Neuronal stem cell (in vitro differentiated cells): ENCODE results near the gene METTL6.

Experiments
- DNase-seq: peaks from one replicate; pipeline ENCODE4 v3.0.0-alpha.2; 2013; ENCODE audit warnings: low spot score
- H2AFZ ChIP-seq: one replicate; pipeline ENCODE4 v1.6.1; 2013; ENCODE audit warnings: mild to moderate bottlenecking, low read length, inconsistent platforms
- H2AK5ac ChIP-seq: 2 replicates; pipeline ENCODE4 v1.6.1; 2013; ENCODE audit warnings: low read depth, mild to moderate bottlenecking, inconsistent platforms, low read length, moderate library complexity, mixed read lengths
- H2BK120ac ChIP-seq: 2 replicates; pipeline ENCODE4 v1.6.1; 2013; ENCODE audit warnings: low read depth, mild to moderate bottlenecking, inconsistent platforms, low read length, moderate library complexity, mixed read lengths
- H2BK12ac ChIP-seq: one replicate; pipeline ENCODE4 v1.6.1; 2013; ENCODE audit warnings: low read length, inconsistent platforms
- H2BK15ac ChIP-seq: 2 replicates; pipeline ENCODE4 v1.6.1; 2013; ENCODE audit warnings: mild to moderate bottlenecking, low read length, inconsistent platforms, mixed read lengths
- H2BK5ac ChIP-seq: one replicate; pipeline ENCODE4 v1.6.1; 2013; ENCODE audit warnings: inconsistent platforms, mild to moderate bottlenecking, low read length, moderate library complexity
- H3K14ac ChIP-seq: one replicate; pipeline ENCODE4 v1.6.1; 2013; ENCODE audit warnings: low read length, inconsistent platforms
- H3K18ac ChIP-seq: 2 replicates; pipeline ENCODE4 v1.6.1; 2013; ENCODE audit warnings: low read length, inconsistent platforms
- H3K23ac ChIP-seq: 2 replicates; pipeline ENCODE4 v1.6.1; 2013; ENCODE audit warnings: low read depth, mild to moderate bottlenecking, mixed read lengths, low read length, inconsistent platforms; ENCODE audit not compliant: poor library complexity
- H3K27ac ChIP-seq: replicated peaks from 3 replicates; pipeline ENCODE4 v1.5.1; 2013; ENCODE audit warnings: low read length, inconsistent platforms
- H3K27me3 ChIP-seq, 3 experiments: 2 replicates each; pipeline ENCODE4 v1.6.1; 2013; ENCODE audit warnings: low read length in 3 of 3, mild to moderate bottlenecking in 2 of 3, inconsistent platforms in 1 of 3, low read depth in 1 of 3, mixed read lengths in 1 of 3, moderate library complexity in 1 of 3; ENCODE audit not compliant: control insufficient read depth in 3 of 3, insufficient read depth in 3 of 3
- H3K36me3 ChIP-seq, 2 donors: replicated peaks in 1 of 2; 2 replicates each; pipeline ENCODE4 v1.6.1; 2013; ENCODE audit warnings: low read length in 2 of 2; ENCODE audit not compliant: control insufficient read depth in 2 of 2, insufficient read depth in 2 of 2
- H3K4ac ChIP-seq: 2 replicates; pipeline ENCODE4 v1.6.1; 2013; ENCODE audit warnings: inconsistent platforms, mild to moderate bottlenecking, low read length, moderate library complexity
- H3K4me1 ChIP-seq, 2 donors: 1 replicate in 1 of 2; 2 replicates in 1 of 2; pipeline ENCODE4 v1.6.1; 2013; ENCODE audit warnings: low read length in 2 of 2, low read depth in 1 of 2; ENCODE audit not compliant: control insufficient read depth in 2 of 2, insufficient read depth in 1 of 2
- H3K4me2 ChIP-seq: one replicate; pipeline ENCODE4 v1.6.1; 2013; ENCODE audit warnings: mild to moderate bottlenecking, low read length, inconsistent platforms; ENCODE audit not compliant: insufficient read depth, poor library complexity, severe bottlenecking
- H3K4me3 ChIP-seq, 2 donors: 2 replicates each; pipeline ENCODE4 v1.5.1; 2013; ENCODE audit warnings: low read length in 2 of 2, mild to moderate bottlenecking in 2 of 2, inconsistent platforms in 1 of 2, moderate library complexity in 1 of 2
- H3K79me1 ChIP-seq: one replicate; pipeline ENCODE4 v1.6.1; 2013; ENCODE audit warnings: low read depth, mild to moderate bottlenecking, inconsistent platforms, low read length, moderate library complexity
- H3K9ac ChIP-seq: one replicate; pipeline ENCODE4 v1.6.1; 2013; ENCODE audit warnings: mild to moderate bottlenecking, low read depth, low read length, inconsistent platforms; ENCODE audit not compliant: poor library complexity
- H3K9me3 ChIP-seq, 2 donors: replicated peaks in 1 of 2; 2 replicates each; pipeline versions ENCODE3 to v1.6.1; 2013; ENCODE audit warnings: low read length in 2 of 2, mild to moderate bottlenecking in 2 of 2, inconsistent platforms in 1 of 2, low read depth in 1 of 2, mixed read lengths in 1 of 2, moderate library complexity in 1 of 2; ENCODE audit not compliant: control insufficient read depth in 2 of 2, insufficient read depth in 1 of 2
- H4K8ac ChIP-seq: one replicate; pipeline ENCODE4 v1.6.1; 2013; ENCODE audit warnings: low read depth, mild to moderate bottlenecking, inconsistent platforms, low read length, moderate library complexity
- H4K91ac ChIP-seq: one replicate; pipeline ENCODE4 v1.6.1; 2013; ENCODE audit warnings: low read length, low read depth, mild to moderate bottlenecking, inconsistent platforms; ENCODE audit not compliant: poor library complexity
- WGBS, 2 donors: extraction: QIAGEN DNeasy Blood & Tissue Kit; methylation state at CpG; one replicate each; pipeline ENCODE4 v1.1.7; 2013; ENCODE audit warnings: missing lambda C conversion rate in 2 of 2, mixed read lengths in 1 of 2; ENCODE audit not compliant: insufficient read length in 2 of 2, insufficient replicate concordance in 1 of 2; ENCODE audit errors: extremely low coverage in 2 of 2; 5-methylcytosine and 5-hydroxymethylcytosine counted together

Gene METTL6

GRCh38 chr3:15404767-15405166 lies 22.6 kb downstream of the METTL6 start:
- Histone ChIP-seq H3K79me1 (no peaks in the 10 kb centered on the region), H3K36me3 (peaks cover 0 to 22% of the 10 kb centered on the region in 2 donors), H3K9me3 (no peaks in the 10 kb centered on the region), H2BK15ac (no peak overlapping the region), H3K27me3 (no peaks in the 10 kb centered on the region), H3K18ac (no peak overlapping the region), H3K4me2 (no peak overlapping the region), H3K4me3 (no peak overlapping the region), H2BK120ac (no peak overlapping the region), H2BK5ac (no peak overlapping the region), H2BK12ac (no peak overlapping the region), H2AFZ (no peak overlapping the region), H3K27ac (no peak overlapping the region), H3K4ac (no peak overlapping the region), H3K14ac (no peak overlapping the region), H2AK5ac (no peak overlapping the region), H3K23ac (no peak overlapping the region), H3K9ac (no peak overlapping the region), H4K8ac (no peak overlapping the region), H4K91ac (no peak overlapping the region), H3K4me1 (no peaks in the 10 kb centered on the region)
- no peak for DNase-seq
- no CpG with 5 or more reads among the region's 1 CpG for WGBS, 2 donors

GRCh38 chr3:15403965-15404364 lies 23.4 kb downstream of the METTL6 start:
- no peak overlapping the region for H2BK15ac ChIP-seq
- H3K4me3 ChIP-seq, result no peak overlapping the region
- H3K27ac ChIP-seq, result no peak overlapping the region
- WGBS, 2 donors, result no CpG with 5 or more reads among the region's 3 CpGs
- no peak overlapping the region for H2AK5ac ChIP-seq
- H3K23ac ChIP-seq, result no peak overlapping the region
- DNase-seq, result no peak
- H2BK5ac ChIP-seq, result no peak overlapping the region
- no peak overlapping the region for H2AFZ ChIP-seq
- H3K79me1 ChIP-seq, result no peaks in the 10 kb centered on the region
- no peak overlapping the region for H3K18ac ChIP-seq
- no peak overlapping the region for H3K4ac ChIP-seq
- H2BK12ac ChIP-seq, result no peak overlapping the region
- peaks cover 0 to 14% of the 10 kb centered on the region in 2 donors for H3K36me3 ChIP-seq
- no peaks in the 10 kb centered on the region for H3K9me3 ChIP-seq
- H2BK120ac ChIP-seq, result no peak overlapping the region
- H3K4me2 ChIP-seq, result no peak overlapping the region
- no peaks in the 10 kb centered on the region for H3K27me3 ChIP-seq
- H3K14ac ChIP-seq, result no peak overlapping the region
- no peak overlapping the region for H4K91ac ChIP-seq
- H3K9ac ChIP-seq, result no peak overlapping the region
- no peak overlapping the region for H4K8ac ChIP-seq
- H3K4me1 ChIP-seq, result no peaks in the 10 kb centered on the region

GRCh38 chr3:15403495-15403894 lies 23.8 kb downstream of the METTL6 start:
- no peak overlapping the region for H4K8ac ChIP-seq
- H3K79me1 ChIP-seq, result no peaks in the 10 kb centered on the region
- no peak overlapping the region for H3K27ac ChIP-seq
- H2BK15ac ChIP-seq, result no peak overlapping the region
- H2BK12ac ChIP-seq, result no peak overlapping the region
- no peaks in the 10 kb centered on the region for H3K4me1 ChIP-seq
- no peak overlapping the region for H2BK5ac ChIP-seq
- H4K91ac ChIP-seq, result no peak overlapping the region
- no peak overlapping the region for H2BK120ac ChIP-seq
- H3K18ac ChIP-seq, result no peak overlapping the region
- peaks cover 0 to 10% of the 10 kb centered on the region in 2 donors for H3K36me3 ChIP-seq
- no peak overlapping the region for H2AK5ac ChIP-seq
- H3K9ac ChIP-seq, result no peak overlapping the region
- H3K14ac ChIP-seq, result no peak overlapping the region
- H3K4ac ChIP-seq, result no peak overlapping the region
- DNase-seq, result no peak
- H3K23ac ChIP-seq, result no peak overlapping the region
- no peak overlapping the region for H3K4me3 ChIP-seq
- no peaks in the 10 kb centered on the region for H3K9me3 ChIP-seq
- no peak overlapping the region for H2AFZ ChIP-seq
- no peaks in the 10 kb centered on the region for H3K27me3 ChIP-seq
- no peak overlapping the region for H3K4me2 ChIP-seq
- no CpG with 5 or more reads among the region's 3 CpGs for WGBS, 2 donors

- Histone ChIP-seq H3K14ac (no peak overlapping the region), H2AFZ (no peak overlapping the region), H2AK5ac (no peak overlapping the region), H2BK15ac (no peak overlapping the region), H3K23ac (no peak overlapping the region), H3K9ac (no peak overlapping the region), H3K18ac (no peak overlapping the region), H3K27ac (no peak overlapping the region), H2BK120ac (no peak overlapping the region), H3K9me3 (peaks cover 6 to 9% of the 10 kb centered on the region in 2 donors), H3K27me3 (no peaks in the 10 kb centered on the region), H3K36me3 (peaks cover 0 to 3% of the 10 kb centered on the region in 2 donors), H3K4me3 (no peak overlapping the region), H4K91ac (no peak overlapping the region), H2BK12ac (no peak overlapping the region), H4K8ac (no peak overlapping the region), H2BK5ac (no peak overlapping the region), H3K4ac (no peak overlapping the region), H3K79me1 (no peaks in the 10 kb centered on the region), H3K4me1 (no peaks in the 10 kb centered on the region), H3K4me2 (no peak overlapping the region)
- no CpG with 5 or more reads among the region's 4 CpGs for WGBS, 2 donors
- DNase-seq, result no peak
Measured at GRCh38 chr3:15401936-15402335, 25.4 kb downstream of the METTL6 start.
